Measurements from ENCODE around the gene FGF9.

DNA sequence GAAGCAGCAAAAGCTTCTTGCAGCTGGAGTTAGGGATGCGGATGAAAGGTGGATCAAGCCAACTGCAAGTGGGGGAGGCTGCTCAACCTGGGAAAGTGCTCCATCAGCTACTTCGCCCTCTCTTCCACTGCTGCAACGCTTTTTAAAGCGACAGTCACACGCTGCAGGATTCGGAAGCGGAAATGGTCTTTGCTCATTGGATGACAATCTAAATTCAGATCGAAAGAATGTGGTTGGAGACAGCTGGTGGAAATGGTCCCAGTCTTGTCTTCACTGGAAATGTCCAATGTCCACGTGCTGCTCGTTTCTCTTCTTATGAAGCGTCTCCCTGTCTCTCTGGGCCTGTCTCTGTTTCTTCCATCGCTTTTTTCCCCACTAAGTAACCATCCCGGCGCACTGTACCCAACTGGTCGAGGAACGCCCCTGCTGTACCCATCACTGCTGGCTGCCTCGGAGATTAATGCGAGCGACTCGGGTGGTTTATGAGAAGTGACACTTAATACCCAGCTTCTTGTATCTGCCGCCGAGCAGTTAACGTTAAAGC, 2.1 kb upstream of the FGF9 start:
- TF ChIP-seq, protein P1, sequence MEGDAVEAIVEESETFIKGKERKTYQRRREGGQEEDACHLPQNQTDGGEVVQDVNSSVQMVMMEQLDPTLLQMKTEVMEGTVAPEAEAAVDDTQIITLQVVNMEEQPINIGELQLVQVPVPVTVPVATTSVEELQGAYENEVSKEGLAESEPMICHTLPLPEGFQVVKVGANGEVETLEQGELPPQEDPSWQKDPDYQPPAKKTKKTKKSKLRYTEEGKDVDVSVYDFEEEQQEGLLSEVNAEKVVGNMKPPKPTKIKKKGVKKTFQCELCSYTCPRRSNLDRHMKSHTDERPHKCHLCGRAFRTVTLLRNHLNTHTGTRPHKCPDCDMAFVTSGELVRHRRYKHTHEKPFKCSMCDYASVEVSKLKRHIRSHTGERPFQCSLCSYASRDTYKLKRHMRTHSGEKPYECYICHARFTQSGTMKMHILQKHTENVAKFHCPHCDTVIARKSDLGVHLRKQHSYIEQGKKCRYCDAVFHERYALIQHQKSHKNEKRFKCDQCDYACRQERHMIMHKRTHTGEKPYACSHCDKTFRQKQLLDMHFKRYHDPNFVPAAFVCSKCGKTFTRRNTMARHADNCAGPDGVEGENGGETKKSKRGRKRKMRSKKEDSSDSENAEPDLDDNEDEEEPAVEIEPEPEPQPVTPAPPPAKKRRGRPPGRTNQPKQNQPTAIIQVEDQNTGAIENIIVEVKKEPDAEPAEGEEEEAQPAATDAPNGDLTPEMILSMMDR (conservative IDR thresholded peaks at IDR 0.05; ENCODE audit: low read depth, low read length), result no peak
- TF ChIP-seq EZH2 (IDR thresholded peaks at IDR 0.05; ENCODE audit: borderline replicate concordance, low read depth, low read length, poor library complexity, severe bottlenecking), result no peak
